Ascending aorta (tissue), 2 donors: ENCODE measurements around the gene ATXN3L. TPM values are rescaled to one million over a fixed set of nuclear protein-coding genes. Genes with fewer than 3 reads are reported as not detected.

Experiments used
- DNase-seq, 2 donors: peaks; one replicate each; pipeline ENCODE4 v3.0.0-alpha.2; 2019; ENCODE audit warnings: low spot score in 2 of 2
- H3K27ac ChIP-seq, 2 donors: fragments of 200-600 bp; sonication (generic); one replicate each; pipeline ENCODE4 v1.5.1; 2016 to 2017; ENCODE audit warnings: mild to moderate bottlenecking in 1 of 2
- H3K27me3 ChIP-seq: fragments of 200-600 bp; sonication (generic); one replicate; pipeline ENCODE4 v1.5.1; 2017
- H3K36me3 ChIP-seq, 2 donors: fragments of 200-600 bp; sonication (generic); one replicate each; pipeline ENCODE4 v1.5.1; 2016
- H3K4me1 ChIP-seq, 2 donors: fragments of 200-600 bp; sonication (generic); one replicate each; pipeline ENCODE4 v1.5.1; 2016 to 2017; ENCODE audit warnings: mild to moderate bottlenecking in 1 of 2
- H3K4me3 ChIP-seq, 2 donors: fragments of 200-600 bp; sonication (generic); one replicate each; pipeline ENCODE4 v1.5.1; 2016 to 2017; ENCODE audit warnings: mild to moderate bottlenecking in 1 of 2
- H3K9me3 ChIP-seq, 2 donors: fragments of 200-600 bp; sonication (generic); one replicate each; pipeline ENCODE4 v1.5.1; 2016
- intact Hi-C: fragments of 100-400 bp; cut with DNase I; formaldehyde crosslinking; loops from one replicate; pipeline ENCODE4 v1.15.1; 2023
- total RNA-seq: library from RNA; depleted of rRNA; stranded (reverse); fragments of >200 nt; gene quantifications from one replicate; pipeline ENCODE4 v1.1.0, GENCODE V29; 2016
- TF ChIP-seq, protein P1 (sequence below), 3 experiments: fragments of 200-600 bp in 2 of 3; fragments of 450-650 bp in 1 of 3; sonication (generic) in 2 of 3; IDR thresholded peaks; one replicate each; pipeline ENCODE4 v1.5.1; 2016 to 2019; ENCODE audit warnings: antibody characterized with exemption in 3 of 3, mild to moderate bottlenecking in 1 of 3, moderate library complexity in 1 of 3

Gene ATXN3L
- total RNA-seq: not detected

DNA sequence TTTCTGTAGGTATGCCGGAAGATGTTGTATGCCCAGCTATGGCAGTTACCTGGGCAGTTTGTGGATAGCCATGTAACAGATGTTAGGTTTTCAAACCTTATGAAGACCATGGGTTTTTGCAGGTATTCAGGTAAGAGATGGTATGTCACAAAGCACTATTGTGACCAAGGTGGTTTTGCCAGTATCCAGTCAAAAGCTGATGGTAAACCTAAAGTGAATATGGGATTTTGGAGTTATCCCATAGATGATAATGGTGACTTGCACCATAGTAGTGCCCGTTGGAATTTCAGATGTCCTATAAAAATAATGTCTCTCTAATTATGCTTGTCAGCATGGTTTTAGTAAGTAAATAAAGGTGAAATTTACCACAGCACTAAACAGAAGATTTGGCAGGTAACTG lies at the start of gene ATXN3L:
Gene ATXN3L (minus strand): TSS at position 101 of the 400 bp plus-strand sequence. CDS start 119 bp downstream, outside the sequence.
- intact Hi-C loops: no loop called here
- H3K27ac ChIP-seq: no peak within 1 kb of the TSS
- no peak within 1 kb of the TSS for H3K4me3 ChIP-seq
- H3K9me3 ChIP-seq: no peaks in the 10 kb centered on the region
- no peaks in the 10 kb centered on the region for H3K27me3 ChIP-seq
- H3K36me3 ChIP-seq: no peaks in the 10 kb centered on the region
- no peak for DNase-seq
- no peaks in the 10 kb centered on the region for H3K4me1 ChIP-seq
- TF ChIP-seq, protein P1, sequence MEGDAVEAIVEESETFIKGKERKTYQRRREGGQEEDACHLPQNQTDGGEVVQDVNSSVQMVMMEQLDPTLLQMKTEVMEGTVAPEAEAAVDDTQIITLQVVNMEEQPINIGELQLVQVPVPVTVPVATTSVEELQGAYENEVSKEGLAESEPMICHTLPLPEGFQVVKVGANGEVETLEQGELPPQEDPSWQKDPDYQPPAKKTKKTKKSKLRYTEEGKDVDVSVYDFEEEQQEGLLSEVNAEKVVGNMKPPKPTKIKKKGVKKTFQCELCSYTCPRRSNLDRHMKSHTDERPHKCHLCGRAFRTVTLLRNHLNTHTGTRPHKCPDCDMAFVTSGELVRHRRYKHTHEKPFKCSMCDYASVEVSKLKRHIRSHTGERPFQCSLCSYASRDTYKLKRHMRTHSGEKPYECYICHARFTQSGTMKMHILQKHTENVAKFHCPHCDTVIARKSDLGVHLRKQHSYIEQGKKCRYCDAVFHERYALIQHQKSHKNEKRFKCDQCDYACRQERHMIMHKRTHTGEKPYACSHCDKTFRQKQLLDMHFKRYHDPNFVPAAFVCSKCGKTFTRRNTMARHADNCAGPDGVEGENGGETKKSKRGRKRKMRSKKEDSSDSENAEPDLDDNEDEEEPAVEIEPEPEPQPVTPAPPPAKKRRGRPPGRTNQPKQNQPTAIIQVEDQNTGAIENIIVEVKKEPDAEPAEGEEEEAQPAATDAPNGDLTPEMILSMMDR (IDR thresholded peaks at IDR 0.05): no peak

DNA sequence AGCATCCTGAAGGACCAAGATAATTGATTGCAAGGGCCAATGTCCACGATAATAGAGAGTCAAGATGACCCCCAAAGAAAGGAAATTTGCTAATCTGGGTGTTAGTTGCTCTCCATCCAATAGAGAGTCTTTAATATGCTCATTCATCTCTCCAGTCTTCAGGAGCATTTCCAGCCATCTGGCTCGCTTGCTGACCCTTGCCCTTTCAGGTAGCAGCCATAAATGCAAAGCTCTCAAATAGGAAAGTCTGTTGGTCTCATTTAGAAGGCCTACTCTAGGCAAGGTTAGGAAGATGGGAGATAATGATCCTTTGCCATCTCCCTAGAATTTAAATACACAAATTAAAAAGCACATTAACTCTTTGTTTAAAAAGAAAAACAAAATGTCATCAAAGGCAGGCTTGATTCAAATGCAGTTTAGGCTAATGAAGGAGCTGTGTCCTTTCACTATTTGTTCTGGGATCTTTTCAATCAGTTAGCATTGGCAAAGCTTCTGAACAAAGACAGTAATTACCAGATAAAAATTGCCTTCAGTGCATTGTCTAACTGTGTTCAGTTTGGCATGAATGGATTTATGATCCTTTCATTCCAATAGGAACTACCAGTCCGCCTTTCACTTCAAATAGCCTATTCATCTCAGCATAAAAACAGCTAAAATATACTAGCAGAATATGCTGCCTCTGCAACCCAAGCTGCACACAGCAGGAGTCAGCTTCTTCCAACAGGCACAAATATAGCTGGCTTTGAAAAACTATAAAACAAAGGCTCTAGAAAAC lies 49.6 kb upstream of the ATXN3L start:
- H3K27ac ChIP-seq: no peak overlapping the region
- TF ChIP-seq, protein P1 (IDR thresholded peaks at IDR 0.05): no peak

DNA sequence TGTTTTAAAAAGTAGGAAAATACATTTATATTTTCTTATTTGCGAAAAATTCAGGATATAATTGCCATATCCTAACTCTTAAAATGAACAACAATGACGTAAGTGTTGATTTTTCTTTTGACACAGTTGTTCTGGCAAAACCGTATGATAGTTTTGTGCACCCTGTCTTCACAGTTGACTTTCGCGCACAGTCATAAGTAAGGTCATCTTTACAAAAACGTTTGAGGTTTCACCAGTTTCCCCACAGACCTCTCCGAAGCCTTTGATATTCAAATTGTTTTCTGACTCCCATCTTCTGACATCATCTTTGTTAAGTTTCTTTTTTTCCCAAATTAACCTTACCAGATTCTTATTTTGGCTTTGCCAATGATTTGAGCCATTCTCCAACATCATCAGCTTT lies 48.1 kb upstream of the ATXN3L start:
- Histone ChIP-seq H3K9me3 (no peaks in the 10 kb centered on the region), H3K4me1 (no peaks in the 10 kb centered on the region), H3K27ac (no peak overlapping the region), H3K27me3 (no peaks in the 10 kb centered on the region), H3K36me3 (no peaks in the 10 kb centered on the region), H3K4me3 (no peak overlapping the region)
- intact Hi-C loops: no loop called here
- DNase-seq: no peak
- TF ChIP-seq, protein P1 (IDR thresholded peaks at IDR 0.05): no peak

More for the DNA sequence above, 49.6 kb upstream of the ATXN3L start:
- Histone ChIP-seq H3K27me3 (no peaks in the 10 kb centered on the region), H3K4me3 (no peak overlapping the region), H3K4me1 (no peaks in the 10 kb centered on the region), H3K9me3 (no peaks in the 10 kb centered on the region), H3K36me3 (no peaks in the 10 kb centered on the region)
- no peak for DNase-seq
- intact Hi-C loops: no loop called here

DNA sequence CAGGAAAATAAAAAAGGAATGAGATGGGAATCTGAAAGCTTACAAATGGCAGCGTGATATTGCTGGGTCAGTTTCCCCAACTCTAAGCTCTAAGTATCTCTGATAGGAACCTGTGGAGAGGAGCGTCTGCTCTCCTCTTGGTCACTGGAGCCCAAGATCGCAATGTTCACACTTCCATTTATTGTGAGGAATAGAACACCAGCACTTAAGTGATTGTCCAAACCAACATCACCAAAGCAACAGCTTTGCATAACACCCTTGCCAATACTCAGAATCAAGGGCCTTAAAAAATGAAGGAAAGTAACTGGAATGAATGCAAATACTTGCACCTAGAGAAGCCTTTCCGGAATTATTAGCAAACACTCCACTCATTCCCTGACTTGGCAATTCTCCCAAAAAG lies 46.8 kb upstream of the ATXN3L start:
- Histone ChIP-seq H3K4me3 (no peak overlapping the region), H3K9me3 (no peaks in the 10 kb centered on the region), H3K27me3 (no peaks in the 10 kb centered on the region), H3K27ac (no peak overlapping the region), H3K4me1 (no peaks in the 10 kb centered on the region), H3K36me3 (no peaks in the 10 kb centered on the region)
- DNase-seq: no peak
- TF ChIP-seq, protein P1 (IDR thresholded peaks at IDR 0.05): no peak
- intact Hi-C loops: no loop called here

DNA sequence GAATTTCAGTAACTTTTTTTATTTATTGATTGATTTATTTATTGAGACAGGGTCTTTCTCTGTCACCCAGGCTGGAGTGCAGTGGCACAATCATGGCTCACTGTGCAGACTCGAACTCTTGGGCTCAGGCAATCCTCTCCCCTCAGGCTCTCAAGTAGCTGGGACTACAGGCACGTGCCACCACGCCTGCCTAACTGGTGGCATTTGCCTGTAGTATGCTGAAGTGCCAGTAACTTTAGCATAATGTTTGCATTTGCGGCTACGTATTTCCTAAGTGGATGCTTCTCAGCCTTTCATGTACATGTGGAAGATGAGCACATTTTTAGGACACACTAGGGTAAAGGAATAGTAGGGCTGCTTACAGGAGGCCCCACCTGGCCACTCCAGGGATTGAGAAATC lies 45.3 kb upstream of the ATXN3L start:
- no peak overlapping the region for H3K4me3 ChIP-seq
- H3K36me3 ChIP-seq: no peaks in the 10 kb centered on the region
- no peak for DNase-seq
- intact Hi-C loops: no loop called here
- H3K27ac ChIP-seq: no peak overlapping the region
- TF ChIP-seq, protein P1 (IDR thresholded peaks at IDR 0.05): no peak
- no peaks in the 10 kb centered on the region for H3K27me3 ChIP-seq
- H3K9me3 ChIP-seq: no peaks in the 10 kb centered on the region
- no peaks in the 10 kb centered on the region for H3K4me1 ChIP-seq
